ENCODE measurements around the gene GPX3. TPM values are rescaled to one million over a fixed set of nuclear protein-coding genes. Genes with fewer than 3 reads are reported as not detected.

Gene GPX3
- 100 to 1,000 TPM; 399 to 695 (median 446) TPM for total RNA-seq

GRCh38 chr5:151020304-151021110 is at the start of gene GPX3:
Gene GPX3 (plus strand): TSS chr5:151020591. CDS start chr5:151020655, 64 bp downstream.
- peak in 1 of 2 donors; percentile 96 for TF ChIP-seq POLR2A (IDR thresholded peaks at IDR 0.05)
- TF ChIP-seq CTCF (IDR thresholded peaks at IDR 0.05) = no peak
- peak within 1 kb of the TSS; percentile 64 for H3K4me3 ChIP-seq (ENCODE audit: low read depth, poor library complexity, severe bottlenecking)
- DNase-seq (ENCODE audit: low spot score in 2 of 2) = peak; percentile 93 to 99
- 4 to 9% methylated on average over 29 to 53 of the region's 54 CpGs for WGBS, 2 donors
- intact Hi-C loops (cut with DNase I; ENCODE audit: low total_unique reads) = no loop called here

- 55 to 63% methylated on average over 3 of the region's 3 CpGs for WGBS, 2 donors
- intact Hi-C loops (cut with DNase I; ENCODE audit: low total_unique reads) = no loop called here
- no peak for TF ChIP-seq CTCF (IDR thresholded peaks at IDR 0.05)
- no peak for TF ChIP-seq POLR2A (IDR thresholded peaks at IDR 0.05)
- DNase-seq (ENCODE audit: low spot score in 2 of 2) = no peak
- no peak overlapping the region for H3K4me3 ChIP-seq (ENCODE audit: low read depth, poor library complexity, severe bottlenecking)
These were observed 41.8 kb upstream of the GPX3 start for GRCh38 chr5:150978590-150978989.

GRCh38 chr5:150987746-150988145 is 32.6 kb upstream of the GPX3 start:
- TF ChIP-seq POLR2A (IDR thresholded peaks at IDR 0.05) (no peak), CTCF (IDR thresholded peaks at IDR 0.05) (no peak)
- H3K4me3 ChIP-seq (ENCODE audit: low read depth, poor library complexity, severe bottlenecking) = no peak overlapping the region
- 66 to 70% methylated on average over 3 of the region's 3 CpGs for WGBS, 2 donors
- no peak for DNase-seq (ENCODE audit: low spot score in 2 of 2)
- intact Hi-C loops (cut with DNase I; ENCODE audit: low total_unique reads) = no loop called here

GRCh38 chr5:150989695-150990094 is 30.7 kb upstream of the GPX3 start:
- intact Hi-C loops (cut with DNase I; ENCODE audit: low total_unique reads) = no loop called here
- 66% methylated on average over 3 of the region's 3 CpGs for WGBS, 2 donors
- no peak for DNase-seq (ENCODE audit: low spot score in 2 of 2)
- TF ChIP-seq CTCF (IDR thresholded peaks at IDR 0.05) = no peak
- TF ChIP-seq POLR2A (IDR thresholded peaks at IDR 0.05) = no peak
- no peak overlapping the region for H3K4me3 ChIP-seq (ENCODE audit: low read depth, poor library complexity, severe bottlenecking)

GRCh38 chr5:150992705-150993104 is 27.7 kb upstream of the GPX3 start:
- H3K4me3 ChIP-seq (ENCODE audit: low read depth, poor library complexity, severe bottlenecking) = no peak overlapping the region
- WGBS, 2 donors = 91 to 95% methylated on average over 6 of the region's 6 CpGs
- TF ChIP-seq CTCF (IDR thresholded peaks at IDR 0.05) = no peak
- TF ChIP-seq POLR2A (IDR thresholded peaks at IDR 0.05) = no peak
- peak in 1 of 2 donors; percentile 54 for DNase-seq (ENCODE audit: low spot score in 2 of 2)
- intact Hi-C loops (cut with DNase I; ENCODE audit: low total_unique reads) = no loop called here
